HL-60 (cell line): Measurements from ENCODE around the gene SEMA4G. TPM values are rescaled to one million over a fixed set of nuclear protein-coding genes. Genes with fewer than 3 reads are reported as not detected.

Experiments
- DNase-seq, 2 experiments: peaks; one replicate each; pipeline ENCODE4 v3.0.0-alpha.2; 2010 to 2020; ENCODE audit warnings: low read depth in 1 of 2, low spot score in 1 of 2
- H3K27ac ChIP-seq: fragments of 250-450 bp; sonication (Bioruptor Pico); replicated peaks from 2 replicates; pipeline ENCODE4 v1.5.1; 2020; ENCODE audit warnings: mild to moderate bottlenecking, moderate library complexity
- H3K27me3 ChIP-seq: fragments of 250-450 bp; sonication (Bioruptor Pico); 2 replicates; pipeline ENCODE4 v1.5.1; 2021; ENCODE audit warnings: mild to moderate bottlenecking, moderate library complexity; ENCODE audit not compliant: insufficient read depth, poor library complexity, severe bottlenecking
- H3K4me3 ChIP-seq: replicated peaks from 2 replicates; pipeline ENCODE4 v1.5.1; 2011; ENCODE audit warnings: mild to moderate bottlenecking, control low read depth, low read length; ENCODE audit not compliant: insufficient read depth
- CTCF ChIP-seq: IDR thresholded peaks from one replicate; pipeline ENCODE4 v1.5.1; 2011; ENCODE audit warnings: low read length, control low read depth, inconsistent platforms; ENCODE audit not compliant: insufficient read depth
- GABPA ChIP-seq: IDR thresholded peaks from 2 replicates; pipeline ENCODE4 v1.6.1; 2012; ENCODE audit warnings: low read depth
- POLR2AphosphoS5 ChIP-seq: IDR thresholded peaks from 2 replicates; pipeline ENCODE4 v1.6.1; 2012; ENCODE audit warnings: low read depth
- REST ChIP-seq: IDR thresholded peaks from 2 replicates; pipeline ENCODE4 v1.6.1; 2012; ENCODE audit warnings: low read depth; ENCODE audit not compliant: insufficient replicate concordance
- SPI1 ChIP-seq: IDR thresholded peaks from 2 replicates; pipeline ENCODE4 v1.6.1; 2012; ENCODE audit warnings: low read depth, mild to moderate bottlenecking, borderline replicate concordance
- microRNA-seq: library from miRNA; unstranded; fragments of <30 nt; microRNA quantifications from one replicate; pipeline ENCODE4, GENCODE V29; 2018

The SEMA4G gene

GRCh38 chr10:101018600-101019439 lies 49.5 kb downstream of the SEMA4G start:
- peak overlapping the region; percentile 65 for H3K27ac ChIP-seq
- peak overlapping the region; percentile 28 for H3K4me3 ChIP-seq

More at GRCh38 chr10:101018600-101019439, 49.5 kb downstream of the SEMA4G start:
- H3K27me3 ChIP-seq = no peaks in the 10 kb centered on the region
- TF ChIP-seq POLR2AphosphoS5 (0 out of 2 replicates have a peak, but pooled peaks have one; percentile 18), GABPA (no peak), CTCF (peak; percentile 63), REST (no peak), SPI1 (no peak)
- peak; percentile 71 to 90 for DNase-seq

Small RNA genes lying within 50 kb of the gene (microRNA-seq; reads per million reads assigned to microRNA genes)
- not detected for gene MIR608
